Mesothelial cell of epicardium (in vitro differentiated cells): ENCODE data around the gene ALDH1B1. TPM values are rescaled to one million over a fixed set of nuclear protein-coding genes. Genes with fewer than 3 reads are reported as not detected.

ENCODE experiments used
- DNase-seq, 2 experiments: peaks; one replicate each; pipeline ENCODE4 v3.0.0; 2021; ENCODE audit warnings: low spot score in 2 of 2; ENCODE audit not compliant: unreplicated experiment in 2 of 2
- H3K27ac Mint-ChIP-seq: 2 replicates; pipeline ENCODE4 v1.8.0; 2021; ENCODE audit warnings: mixed read lengths
- H3K27me3 Mint-ChIP-seq: 2 replicates; pipeline ENCODE4 v1.8.0; 2021; ENCODE audit warnings: low read depth, mixed read lengths
- H3K36me3 Mint-ChIP-seq: 2 replicates; pipeline ENCODE4 v1.8.0; 2021; ENCODE audit warnings: mixed read lengths
- H3K4me1 Mint-ChIP-seq: 2 replicates; pipeline ENCODE4 v1.8.0; 2021; ENCODE audit warnings: mixed read lengths
- H3K4me3 Mint-ChIP-seq: 2 replicates; pipeline ENCODE4 v1.8.0; 2021; ENCODE audit warnings: mild to moderate bottlenecking, moderate library complexity, mixed read lengths
- H3K9me3 Mint-ChIP-seq: 2 replicates; pipeline ENCODE4 v1.8.0; 2021; ENCODE audit warnings: mixed read lengths
- CTCF ChIP-seq: fragments of 200-600 bp; sonication (generic); IDR thresholded peaks from one replicate; pipeline ENCODE4 v1.5.0; 2021; ENCODE audit warnings: antibody characterized with exemption; ENCODE audit not compliant: unreplicated experiment
- total RNA-seq: library from RNA; stranded (reverse); gene quantifications from 3 replicates; pipeline ENCODE4 v1.2.1, GENCODE V29; 2021

The ALDH1B1 gene
- total RNA-seq, 1 donor from 2014 or later: 17.5 TPM

- no peak overlapping the region for H3K27ac Mint-ChIP-seq
Measured at GRCh38 chr9:38441347-38442085, 49.0 kb downstream of the ALDH1B1 start.

DNA sequence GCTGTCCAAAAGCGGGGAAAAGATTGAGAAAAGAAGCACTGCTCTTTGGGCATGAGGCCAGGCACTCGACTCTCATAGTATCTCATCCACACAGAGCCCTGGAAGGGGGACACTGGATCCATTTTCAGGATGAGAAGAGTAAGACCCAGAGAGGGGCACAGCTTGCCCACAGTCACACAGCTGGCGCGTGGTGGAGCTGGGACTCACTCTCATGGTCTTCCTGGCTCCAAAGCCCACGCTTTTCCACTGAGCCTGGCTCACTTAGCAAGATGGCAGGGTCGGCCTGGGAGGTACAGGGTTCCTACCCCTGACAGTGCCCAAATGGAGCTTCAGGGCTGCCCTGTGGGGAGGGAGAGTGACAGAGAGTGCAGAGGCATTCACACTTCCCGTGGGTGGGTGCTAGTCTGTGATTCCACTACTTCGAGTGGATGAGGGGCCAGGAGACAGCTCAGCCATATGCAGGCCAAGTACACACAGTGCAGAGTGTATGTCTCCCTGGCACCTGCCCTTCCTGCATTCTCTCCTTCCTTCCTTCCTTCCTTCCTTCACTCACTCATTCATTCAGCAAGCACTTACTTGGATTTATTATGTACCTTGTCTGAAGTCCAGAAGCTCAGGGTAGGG, 50.1 kb downstream of the ALDH1B1 start:
- H3K4me1 Mint-ChIP-seq: peaks cover under 1% of the 10 kb centered on the region
- H3K9me3 Mint-ChIP-seq: peaks cover 4% of the 10 kb centered on the region
- no peak overlapping the region for H3K4me3 Mint-ChIP-seq
- no peaks in the 10 kb centered on the region for H3K36me3 Mint-ChIP-seq
- no peak overlapping the region for H3K27ac Mint-ChIP-seq
- TF ChIP-seq CTCF: no peak
- H3K27me3 Mint-ChIP-seq: peaks cover 15% of the 10 kb centered on the region
- DNase-seq: no peak

More at GRCh38 chr9:38441347-38442085, 49.0 kb downstream of the ALDH1B1 start:
- no peaks in the 10 kb centered on the region for H3K36me3 Mint-ChIP-seq
- H3K9me3 Mint-ChIP-seq: peaks cover 4% of the 10 kb centered on the region
- H3K4me3 Mint-ChIP-seq: no peak overlapping the region
- peaks cover 6% of the 10 kb centered on the region for H3K4me1 Mint-ChIP-seq
- no peak for TF ChIP-seq CTCF
- H3K27me3 Mint-ChIP-seq: peaks cover 7% of the 10 kb centered on the region
- DNase-seq: no peak

DNA sequence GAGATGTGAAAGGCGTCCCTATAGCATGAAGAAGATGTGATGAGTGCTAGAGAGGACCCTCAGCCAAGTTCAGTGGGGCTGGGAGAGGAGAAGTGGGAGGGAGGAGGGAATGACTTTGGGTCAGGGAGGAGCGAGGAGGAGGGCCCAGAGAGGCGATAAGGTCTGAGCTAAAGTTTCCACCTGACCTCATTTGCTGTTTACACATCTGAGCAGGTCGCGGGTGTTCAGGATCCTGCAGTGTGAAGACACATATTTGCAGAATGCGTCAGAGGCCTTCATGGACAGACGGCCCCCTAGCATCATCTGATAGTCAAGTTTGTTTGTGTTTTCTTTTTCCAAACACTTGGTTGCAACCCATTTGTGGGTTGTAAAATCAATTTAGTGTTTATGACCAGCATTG, 50.7 kb downstream of the ALDH1B1 start:
- H3K27me3 Mint-ChIP-seq: peaks cover 19% of the 10 kb centered on the region
- DNase-seq: no peak
- H3K4me1 Mint-ChIP-seq: no peaks in the 10 kb centered on the region
- no peak overlapping the region for H3K27ac Mint-ChIP-seq
- no peaks in the 10 kb centered on the region for H3K36me3 Mint-ChIP-seq
- TF ChIP-seq CTCF: no peak
- no peak overlapping the region for H3K4me3 Mint-ChIP-seq
- H3K9me3 Mint-ChIP-seq: peaks cover 4% of the 10 kb centered on the region

- no peak overlapping the region for H3K27ac Mint-ChIP-seq
- H3K27me3 Mint-ChIP-seq: peaks cover 21% of the 10 kb centered on the region
- H3K36me3 Mint-ChIP-seq: no peaks in the 10 kb centered on the region
- H3K9me3 Mint-ChIP-seq: peaks cover 4% of the 10 kb centered on the region
- H3K4me3 Mint-ChIP-seq: no peak overlapping the region
- H3K4me1 Mint-ChIP-seq: no peaks in the 10 kb centered on the region
- no peak for TF ChIP-seq CTCF
- no peak for DNase-seq
Measured at GRCh38 chr9:38443597-38443996, 51.1 kb downstream of the ALDH1B1 start.

- Mint-ChIP-seq H3K27me3 (peaks cover 20% of the 10 kb centered on the region), H3K4me3 (no peak overlapping the region), H3K27ac (no peak overlapping the region), H3K4me1 (no peaks in the 10 kb centered on the region), H3K36me3 (no peaks in the 10 kb centered on the region), H3K9me3 (peaks cover 11% of the 10 kb centered on the region)
- DNase-seq: no peak
- no peak for TF ChIP-seq CTCF
Measured at GRCh38 chr9:38445154-38446043, 52.9 kb downstream of the ALDH1B1 start.
